Stimulated activated CD4-positive, alpha-beta T cell treated with anti-CD3 and anti-CD28 coated beads, Interleukin-4, amount 100 ng/mL, for 24 hours (primary cell): ENCODE results near the gene PPP2R5D.
"Not testable (repeated sequence)": the region's sequence is repeated elsewhere in the genome, so short reads cannot be mapped to it uniquely, and the experiment has no call there.

Experiments used
- DNase-seq: peaks from one replicate; pipeline ENCODE4 v3.0.0-alpha.2; 2020

Gene PPP2R5D

GRCh38 chr6:42998205-42998604, 13.8 kb downstream of the PPP2R5D start:
- not testable (repeated sequence) for DNase-seq

- no peak for DNase-seq
Observed at GRCh38 chr6:43001843-43002242, 17.5 kb downstream of the PPP2R5D start.

GRCh38 chr6:43005844-43006243, 21.5 kb downstream of the PPP2R5D start:
- DNase-seq = no peak

GRCh38 chr6:43006251-43006650, 21.9 kb downstream of the PPP2R5D start:
- no peak for DNase-seq

GRCh38 chr6:43007126-43007525, 22.8 kb downstream of the PPP2R5D start:
- no peak for DNase-seq

GRCh38 chr6:43009124-43009523, 24.8 kb downstream of the PPP2R5D start:
- DNase-seq = peak; percentile 39

GRCh38 chr6:43011207-43011606, 26.8 kb downstream of the PPP2R5D start:
- no peak for DNase-seq

- DNase-seq = no peak
Observed at GRCh38 chr6:43012364-43012763, 28.0 kb downstream of the PPP2R5D start.

- no peak for DNase-seq
Observed at GRCh38 chr6:43013097-43013842, 28.9 kb downstream of the PPP2R5D start.

GRCh38 chr6:43013843-43014433, 29.6 kb downstream of the PPP2R5D start, which contains the start of the genes KLHDC3 and MEA1:
TSS of gene KLHDC3 (plus strand) at chr6:43014249. CDS start at chr6:43017193, 2,944 bp downstream.
TSS of gene MEA1 (minus strand) at chr6:43013946. CDS start at chr6:43013813, 133 bp downstream.
- DNase-seq = peak; percentile 100

- no peak for DNase-seq
Observed at GRCh38 chr6:43014434-43014909, 30.1 kb downstream of the PPP2R5D start.

- no peak for DNase-seq
Observed at GRCh38 chr6:43016176-43016942, 32.0 kb downstream of the PPP2R5D start.

GRCh38 chr6:43016943-43017334, 32.6 kb downstream of the PPP2R5D start:
- DNase-seq = no peak

- DNase-seq = no peak
Observed at GRCh38 chr6:43019152-43019551, 34.8 kb downstream of the PPP2R5D start.

GRCh38 chr6:43020052-43020705, 35.8 kb downstream of the PPP2R5D start:
- no peak for DNase-seq

- no peak for DNase-seq
Observed at GRCh38 chr6:43020847-43021246, 36.5 kb downstream of the PPP2R5D start.

- DNase-seq = peak; percentile 80
Observed at GRCh38 chr6:43021270-43022047, 37.1 kb downstream of the PPP2R5D start, which contains the start of gene RRP36. TSS of gene RRP36 (plus strand) at chr6:43021623. CDS start at chr6:43021655, 32 bp downstream.

- no peak for DNase-seq
Observed at GRCh38 chr6:43024436-43024835, 40.1 kb downstream of the PPP2R5D start.

GRCh38 chr6:43026365-43026764, 42.0 kb downstream of the PPP2R5D start:
- DNase-seq = no peak

GRCh38 chr6:43029120-43029519, 44.8 kb downstream of the PPP2R5D start:
- DNase-seq = no peak

- DNase-seq = no peak
Observed at GRCh38 chr6:43032326-43032725, 48.0 kb downstream of the PPP2R5D start.
